ENCODE data around the gene EHD3.

DNA sequence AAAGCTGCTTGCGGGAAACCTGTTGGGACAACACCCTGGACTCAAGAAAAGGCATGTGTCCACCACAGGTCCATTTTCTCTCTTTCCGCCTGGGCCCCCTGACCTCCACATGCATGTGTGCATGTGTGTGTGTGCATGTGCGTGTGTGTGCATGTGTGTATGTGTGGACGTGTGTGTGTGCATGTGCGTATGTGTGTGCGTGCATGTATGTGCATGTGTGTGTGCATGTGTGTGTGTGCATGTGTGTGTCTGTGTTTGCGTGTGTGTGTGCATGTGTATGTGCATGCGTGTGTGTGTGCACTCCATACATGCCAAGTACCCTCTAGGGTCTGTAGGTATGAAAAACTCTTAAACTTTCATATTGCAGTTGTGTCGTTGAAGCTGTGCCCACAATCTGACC lies 33.0 kb upstream of the EHD3 start:
- TF ChIP-seq, protein P1, sequence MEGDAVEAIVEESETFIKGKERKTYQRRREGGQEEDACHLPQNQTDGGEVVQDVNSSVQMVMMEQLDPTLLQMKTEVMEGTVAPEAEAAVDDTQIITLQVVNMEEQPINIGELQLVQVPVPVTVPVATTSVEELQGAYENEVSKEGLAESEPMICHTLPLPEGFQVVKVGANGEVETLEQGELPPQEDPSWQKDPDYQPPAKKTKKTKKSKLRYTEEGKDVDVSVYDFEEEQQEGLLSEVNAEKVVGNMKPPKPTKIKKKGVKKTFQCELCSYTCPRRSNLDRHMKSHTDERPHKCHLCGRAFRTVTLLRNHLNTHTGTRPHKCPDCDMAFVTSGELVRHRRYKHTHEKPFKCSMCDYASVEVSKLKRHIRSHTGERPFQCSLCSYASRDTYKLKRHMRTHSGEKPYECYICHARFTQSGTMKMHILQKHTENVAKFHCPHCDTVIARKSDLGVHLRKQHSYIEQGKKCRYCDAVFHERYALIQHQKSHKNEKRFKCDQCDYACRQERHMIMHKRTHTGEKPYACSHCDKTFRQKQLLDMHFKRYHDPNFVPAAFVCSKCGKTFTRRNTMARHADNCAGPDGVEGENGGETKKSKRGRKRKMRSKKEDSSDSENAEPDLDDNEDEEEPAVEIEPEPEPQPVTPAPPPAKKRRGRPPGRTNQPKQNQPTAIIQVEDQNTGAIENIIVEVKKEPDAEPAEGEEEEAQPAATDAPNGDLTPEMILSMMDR (IDR thresholded peaks at IDR 0.05 in 8 of 11, conservative IDR thresholded peaks at IDR 0.05 in 3 of 11): no peak
- no peak for TF ChIP-seq POLR2AphosphoS5 (IDR thresholded peaks at IDR 0.05)

Measured in spleen (tissue), 7 donors.